ENCODE data around the gene GRSF1.

Gene GRSF1

GRCh38 chr4:70801265-70801809 lies 38.4 kb downstream of the GRSF1 start:
- no CpG with 5 or more reads among the region's 1 CpG for WGBS, 2 donors (ENCODE audit: extremely low coverage in 2 of 2, insufficient read length in 2 of 2, insufficient replicate concordance in 1 of 2)
- no peak overlapping the region for H3K14ac ChIP-seq (ENCODE audit: low read length)
- no peak overlapping the region for H3K23ac ChIP-seq (ENCODE audit: low read depth, low read length, poor library complexity)

GRCh38 chr4:70793626-70794025 lies 46.1 kb downstream of the GRSF1 start:
- Histone ChIP-seq H3K4me3 (ENCODE audit: low read length in 2 of 2) (no peak overlapping the region), H3K4ac (ENCODE audit: low read length) (no peak overlapping the region), H3K27ac (replicated peaks; ENCODE audit: low read length) (no peak overlapping the region), H2BK120ac (ENCODE audit: low read depth, low read length) (no peak overlapping the region), H4K8ac (ENCODE audit: low read depth, low read length) (no peak overlapping the region), H3K27me3 (ENCODE audit: control insufficient read depth in 3 of 3, insufficient read depth in 3 of 3, low read depth in 1 of 3, low read length in 3 of 3) (no peaks in the 10 kb centered on the region), H3K14ac (ENCODE audit: low read length) (no peak overlapping the region), H3K18ac (ENCODE audit: low read length) (no peak overlapping the region), H3K4me1 (ENCODE audit: control insufficient read depth in 2 of 2, insufficient read depth in 1 of 2, low read depth in 1 of 2, low read length in 2 of 2) (no peaks in the 10 kb centered on the region), H2BK5ac (ENCODE audit: low read length) (no peak overlapping the region), H3K79me1 (ENCODE audit: low read depth, low read length) (no peaks in the 10 kb centered on the region), H4K91ac (ENCODE audit: low read depth, low read length, poor library complexity) (no peak overlapping the region), H3K36me3 (replicated peaks in 1 of 2; ENCODE audit: control insufficient read depth in 2 of 2, insufficient read depth in 2 of 2, low read length in 2 of 2) (peaks cover 12 to 99% of the 10 kb centered on the region in 2 donors), H3K4me2 (ENCODE audit: insufficient read depth, low read length, poor library complexity, severe bottlenecking) (no peak overlapping the region), H2AK5ac (ENCODE audit: low read depth, low read length) (no peak overlapping the region), H2BK12ac (ENCODE audit: low read length) (no peak overlapping the region), H3K9me3 (replicated peaks in 1 of 2; ENCODE audit: control insufficient read depth in 2 of 2, insufficient read depth in 1 of 2, low read depth in 1 of 2, low read length in 2 of 2) (no peaks in the 10 kb centered on the region), H3K9ac (ENCODE audit: low read depth, low read length, poor library complexity) (no peak overlapping the region), H2BK15ac (ENCODE audit: low read length) (no peak overlapping the region), H2AFZ (ENCODE audit: low read length) (no peak overlapping the region), H3K23ac (ENCODE audit: low read depth, low read length, poor library complexity) (no peak overlapping the region)
- no peak for DNase-seq (ENCODE audit: low spot score)
- no CpG with 5 or more reads among the region's 6 CpGs for WGBS, 2 donors (ENCODE audit: extremely low coverage in 2 of 2, insufficient read length in 2 of 2, insufficient replicate concordance in 1 of 2)

More at GRCh38 chr4:70801265-70801809, 38.4 kb downstream of the GRSF1 start:
- Histone ChIP-seq H3K4me1 (ENCODE audit: control insufficient read depth in 2 of 2, insufficient read depth in 1 of 2, low read depth in 1 of 2, low read length in 2 of 2) (no peaks in the 10 kb centered on the region), H3K27me3 (ENCODE audit: control insufficient read depth in 3 of 3, insufficient read depth in 3 of 3, low read depth in 1 of 3, low read length in 3 of 3) (no peaks in the 10 kb centered on the region), H2BK5ac (ENCODE audit: low read length) (no peak overlapping the region), H3K9ac (ENCODE audit: low read depth, low read length, poor library complexity) (no peak overlapping the region), H2AFZ (ENCODE audit: low read length) (no peak overlapping the region), H3K18ac (ENCODE audit: low read length) (no peak overlapping the region), H3K4me3 (ENCODE audit: low read length in 2 of 2) (no peak overlapping the region), H3K27ac (replicated peaks; ENCODE audit: low read length) (no peak overlapping the region), H4K8ac (ENCODE audit: low read depth, low read length) (no peak overlapping the region), H3K4ac (ENCODE audit: low read length) (no peak overlapping the region), H3K36me3 (replicated peaks in 1 of 2; ENCODE audit: control insufficient read depth in 2 of 2, insufficient read depth in 2 of 2, low read length in 2 of 2) (peaks cover 3 to 92% of the 10 kb centered on the region in 2 donors), H2BK15ac (ENCODE audit: low read length) (no peak overlapping the region), H2BK120ac (ENCODE audit: low read depth, low read length) (no peak overlapping the region), H3K4me2 (ENCODE audit: insufficient read depth, low read length, poor library complexity, severe bottlenecking) (no peak overlapping the region), H2AK5ac (ENCODE audit: low read depth, low read length) (no peak overlapping the region), H2BK12ac (ENCODE audit: low read length) (no peak overlapping the region), H4K91ac (ENCODE audit: low read depth, low read length, poor library complexity) (no peak overlapping the region), H3K9me3 (replicated peaks in 1 of 2; ENCODE audit: control insufficient read depth in 2 of 2, insufficient read depth in 1 of 2, low read depth in 1 of 2, low read length in 2 of 2) (no peaks in the 10 kb centered on the region), H3K79me1 (ENCODE audit: low read depth, low read length) (no peaks in the 10 kb centered on the region)
- no peak for DNase-seq (ENCODE audit: low spot score)

- Histone ChIP-seq H3K9ac (ENCODE audit: low read depth, low read length, poor library complexity) (no peak overlapping the region), H2BK120ac (ENCODE audit: low read depth, low read length) (no peak overlapping the region), H3K23ac (ENCODE audit: low read depth, low read length, poor library complexity) (no peak overlapping the region), H3K4me1 (ENCODE audit: control insufficient read depth in 2 of 2, insufficient read depth in 1 of 2, low read depth in 1 of 2, low read length in 2 of 2) (no peaks in the 10 kb centered on the region), H2BK12ac (ENCODE audit: low read length) (no peak overlapping the region), H4K91ac (ENCODE audit: low read depth, low read length, poor library complexity) (no peak overlapping the region), H2AFZ (ENCODE audit: low read length) (no peak overlapping the region), H3K4me2 (ENCODE audit: insufficient read depth, low read length, poor library complexity, severe bottlenecking) (no peak overlapping the region), H3K79me1 (ENCODE audit: low read depth, low read length) (no peaks in the 10 kb centered on the region), H3K27me3 (ENCODE audit: control insufficient read depth in 3 of 3, insufficient read depth in 3 of 3, low read depth in 1 of 3, low read length in 3 of 3) (no peaks in the 10 kb centered on the region), H3K18ac (ENCODE audit: low read length) (no peak overlapping the region), H2BK5ac (ENCODE audit: low read length) (no peak overlapping the region), H3K36me3 (replicated peaks in 1 of 2; ENCODE audit: control insufficient read depth in 2 of 2, insufficient read depth in 2 of 2, low read length in 2 of 2) (peaks cover 8 to 99% of the 10 kb centered on the region in 2 donors), H3K27ac (replicated peaks; ENCODE audit: low read length) (no peak overlapping the region), H3K14ac (ENCODE audit: low read length) (no peak overlapping the region), H3K4ac (ENCODE audit: low read length) (no peak overlapping the region), H4K8ac (ENCODE audit: low read depth, low read length) (no peak overlapping the region), H3K4me3 (ENCODE audit: low read length in 2 of 2) (no peak overlapping the region), H2AK5ac (ENCODE audit: low read depth, low read length) (no peak overlapping the region), H2BK15ac (ENCODE audit: low read length) (no peak overlapping the region), H3K9me3 (replicated peaks in 1 of 2; ENCODE audit: control insufficient read depth in 2 of 2, insufficient read depth in 1 of 2, low read depth in 1 of 2, low read length in 2 of 2) (no peaks in the 10 kb centered on the region)
- no peak for DNase-seq (ENCODE audit: low spot score)
- WGBS, 2 donors (ENCODE audit: extremely low coverage in 2 of 2, insufficient read length in 2 of 2, insufficient replicate concordance in 1 of 2): no CpG with 5 or more reads among the region's 1 CpG
Measured at GRCh38 chr4:70788733-70789132, 51.0 kb downstream of the GRSF1 start.

GRCh38 chr4:70787496-70787895 lies 52.2 kb downstream of the GRSF1 start:
- Histone ChIP-seq H3K36me3 (replicated peaks in 1 of 2; ENCODE audit: control insufficient read depth in 2 of 2, insufficient read depth in 2 of 2, low read length in 2 of 2) (peaks cover 6 to 99% of the 10 kb centered on the region in 2 donors), H4K91ac (ENCODE audit: low read depth, low read length, poor library complexity) (no peak overlapping the region), H2BK120ac (ENCODE audit: low read depth, low read length) (no peak overlapping the region), H3K18ac (ENCODE audit: low read length) (no peak overlapping the region), H3K79me1 (ENCODE audit: low read depth, low read length) (no peaks in the 10 kb centered on the region), H3K9ac (ENCODE audit: low read depth, low read length, poor library complexity) (no peak overlapping the region), H2AK5ac (ENCODE audit: low read depth, low read length) (no peak overlapping the region), H2BK15ac (ENCODE audit: low read length) (no peak overlapping the region), H2BK5ac (ENCODE audit: low read length) (no peak overlapping the region), H4K8ac (ENCODE audit: low read depth, low read length) (no peak overlapping the region), H3K9me3 (replicated peaks in 1 of 2; ENCODE audit: control insufficient read depth in 2 of 2, insufficient read depth in 1 of 2, low read depth in 1 of 2, low read length in 2 of 2) (no peaks in the 10 kb centered on the region), H3K4me3 (ENCODE audit: low read length in 2 of 2) (no peak overlapping the region), H3K4ac (ENCODE audit: low read length) (no peak overlapping the region), H3K27me3 (ENCODE audit: control insufficient read depth in 3 of 3, insufficient read depth in 3 of 3, low read depth in 1 of 3, low read length in 3 of 3) (no peaks in the 10 kb centered on the region), H3K23ac (ENCODE audit: low read depth, low read length, poor library complexity) (no peak overlapping the region), H3K27ac (replicated peaks; ENCODE audit: low read length) (no peak overlapping the region), H2AFZ (ENCODE audit: low read length) (no peak overlapping the region), H3K4me1 (ENCODE audit: control insufficient read depth in 2 of 2, insufficient read depth in 1 of 2, low read depth in 1 of 2, low read length in 2 of 2) (no peaks in the 10 kb centered on the region), H3K4me2 (ENCODE audit: insufficient read depth, low read length, poor library complexity, severe bottlenecking) (no peak overlapping the region), H3K14ac (ENCODE audit: low read length) (no peak overlapping the region), H2BK12ac (ENCODE audit: low read length) (no peak overlapping the region)
- no peak for DNase-seq (ENCODE audit: low spot score)
- no CpG with 5 or more reads among the region's 5 CpGs for WGBS, 2 donors (ENCODE audit: extremely low coverage in 2 of 2, insufficient read length in 2 of 2, insufficient replicate concordance in 1 of 2)
